GM12892 (cell line): ENCODE measurements around the gene GH2.
"Not testable (repeated sequence)": the region's sequence is repeated elsewhere in the genome, so short reads cannot be mapped to it uniquely, and the experiment has no call there.

Experiments used
- DNase-seq: peaks from one replicate; pipeline ENCODE4 v3.0.0; 2011; ENCODE audit not compliant: insufficient read length
- FAIRE-seq: peaks from 2 replicates; lab custom pipeline; 2011; peaks lifted over from hg19 to GRCh38; lab: Jason Lieb, UNC
- POLR2A ChIP-seq: IDR thresholded peaks from 2 replicates; pipeline ENCODE4 v1.6.1; 2011; ENCODE audit warnings: low read depth, low read length, control low read depth
- POLR2AphosphoS5 ChIP-seq: IDR thresholded peaks from 2 replicates; pipeline ENCODE4 v1.6.1; 2011; ENCODE audit warnings: low read depth, low read length, control low read depth
- TAF1 ChIP-seq: IDR thresholded peaks from 2 replicates; pipeline ENCODE4 v1.6.1; 2011; ENCODE audit warnings: low read depth, mild to moderate bottlenecking, control low read depth, low read length, borderline replicate concordance

Gene GH2

DNA sequence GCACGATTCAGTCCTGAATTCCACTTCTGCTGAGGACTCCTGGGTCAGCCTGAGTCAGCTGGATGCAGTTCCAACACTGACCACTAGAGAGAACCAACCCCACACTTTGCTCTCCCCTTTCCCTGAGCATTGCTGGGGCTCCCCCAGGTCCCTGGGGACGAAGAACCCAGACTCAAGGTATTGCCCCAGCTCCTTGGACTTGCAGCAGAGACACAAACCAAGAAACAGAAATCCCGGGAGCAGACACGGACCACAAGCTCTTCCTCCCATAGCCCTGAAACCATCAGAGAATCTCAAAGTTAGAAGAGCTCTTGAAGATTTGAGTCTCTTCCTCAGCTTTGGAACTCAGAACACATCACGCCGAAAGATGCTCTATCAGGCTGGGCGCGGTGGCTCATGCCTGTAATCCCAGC is 37.6 kb upstream of the GH2 start:
- TF ChIP-seq POLR2A (no peak), POLR2AphosphoS5 (no peak), TAF1 (no peak)
- peak; percentile 67 for FAIRE-seq
- peak; percentile 85 for DNase-seq

DNA sequence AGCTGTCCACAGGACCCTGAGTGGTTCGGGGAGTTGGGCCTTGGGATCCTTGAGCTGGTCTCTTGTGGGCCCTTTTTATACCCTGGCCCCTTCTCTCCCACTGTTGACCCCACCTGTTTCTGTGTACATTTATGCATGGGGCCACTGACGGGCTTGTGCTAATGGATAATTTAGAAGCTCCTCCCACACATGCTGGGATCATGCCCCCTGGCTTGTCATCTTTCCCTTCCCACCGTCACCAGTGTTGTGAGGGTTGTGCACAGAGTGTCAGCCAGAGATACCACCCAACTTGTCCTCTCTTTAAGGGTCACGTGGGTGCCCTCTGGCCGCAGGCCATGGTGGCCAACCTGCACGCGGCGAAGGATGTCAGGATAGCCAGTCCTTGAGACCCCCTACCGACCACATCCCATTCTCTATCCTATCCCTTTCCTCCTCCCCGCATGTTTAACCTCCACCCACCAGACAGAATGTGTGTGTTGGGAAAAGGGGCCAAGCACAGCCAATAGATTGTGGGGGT is 37.1 kb upstream of the GH2 start, which contains the start of gene GH1:
GH1 (minus strand) TSS at position 51 of the 517 bp plus-strand sequence. CDS start 63 bp downstream, outside the sequence.
- DNase-seq, FAIRE-seq: not testable (repeated sequence)

DNA sequence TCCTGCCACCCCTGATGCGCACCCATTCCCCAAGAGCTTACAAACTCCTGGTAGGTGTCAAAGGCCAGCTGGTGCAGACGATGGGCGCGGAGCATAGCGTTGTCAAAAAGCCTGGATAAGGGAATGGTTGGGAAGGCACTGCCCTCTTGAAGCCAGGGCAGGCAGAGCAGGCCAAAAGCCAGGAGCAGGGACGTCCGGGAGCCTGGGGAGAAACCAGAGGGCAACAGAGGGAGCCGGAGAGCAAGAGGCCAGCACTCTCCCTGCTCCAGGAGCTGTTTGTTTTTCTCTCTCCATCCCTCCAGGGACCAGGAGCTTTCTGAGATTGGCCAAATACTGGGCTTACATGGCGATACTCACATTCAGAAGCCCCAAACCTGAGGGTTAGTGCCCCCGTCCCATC is 36.6 kb upstream of the GH2 start:
- TF ChIP-seq POLR2A, result no peak
- TF ChIP-seq TAF1, result no peak
- no peak for TF ChIP-seq POLR2AphosphoS5
- FAIRE-seq (no peak), DNase-seq (no peak)

DNA sequence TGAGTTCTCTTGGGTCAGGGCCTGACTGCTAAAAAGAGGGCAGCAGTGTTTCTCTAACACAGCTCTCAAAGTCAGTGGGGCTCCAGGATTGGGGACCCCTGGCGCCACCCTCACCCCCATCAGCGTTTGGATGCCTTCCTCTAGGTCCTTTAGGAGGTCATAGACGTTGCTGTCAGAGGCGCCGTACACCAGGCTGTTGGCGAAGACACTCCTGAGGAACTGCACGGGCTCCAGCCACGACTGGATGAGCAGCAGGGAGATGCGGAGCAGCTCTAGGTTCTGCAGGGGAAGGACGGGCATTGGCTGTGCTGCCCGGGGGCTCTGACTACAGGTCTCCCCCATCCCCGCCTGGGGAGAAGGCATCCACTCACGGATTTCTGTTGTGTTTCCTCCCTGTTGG is 35.9 kb upstream of the GH2 start:
- TF ChIP-seq POLR2A (no peak), TAF1 (no peak), POLR2AphosphoS5 (no peak)
- FAIRE-seq, result no peak
- DNase-seq, result no peak

DNA sequence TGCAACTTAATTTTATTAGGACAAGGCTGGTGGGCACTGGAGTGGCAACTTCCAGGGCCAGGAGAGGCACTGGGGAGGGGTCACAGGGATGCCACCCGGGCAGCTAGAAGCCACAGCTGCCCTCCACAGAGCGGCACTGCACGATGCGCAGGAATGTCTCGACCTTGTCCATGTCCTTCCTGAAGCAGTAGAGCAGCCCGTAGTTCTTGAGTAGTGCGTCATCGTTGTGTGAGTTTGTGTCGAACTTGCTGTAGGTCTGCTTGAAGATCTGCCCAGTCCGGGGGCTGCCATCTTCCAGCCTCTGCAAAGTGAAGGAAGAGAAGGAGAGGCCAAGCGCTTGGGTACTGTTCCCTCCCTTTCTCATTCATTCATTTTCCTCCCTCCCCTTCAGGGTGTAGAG is 35.5 kb upstream of the GH2 start:
- DNase-seq, result not testable (repeated sequence)

DNA sequence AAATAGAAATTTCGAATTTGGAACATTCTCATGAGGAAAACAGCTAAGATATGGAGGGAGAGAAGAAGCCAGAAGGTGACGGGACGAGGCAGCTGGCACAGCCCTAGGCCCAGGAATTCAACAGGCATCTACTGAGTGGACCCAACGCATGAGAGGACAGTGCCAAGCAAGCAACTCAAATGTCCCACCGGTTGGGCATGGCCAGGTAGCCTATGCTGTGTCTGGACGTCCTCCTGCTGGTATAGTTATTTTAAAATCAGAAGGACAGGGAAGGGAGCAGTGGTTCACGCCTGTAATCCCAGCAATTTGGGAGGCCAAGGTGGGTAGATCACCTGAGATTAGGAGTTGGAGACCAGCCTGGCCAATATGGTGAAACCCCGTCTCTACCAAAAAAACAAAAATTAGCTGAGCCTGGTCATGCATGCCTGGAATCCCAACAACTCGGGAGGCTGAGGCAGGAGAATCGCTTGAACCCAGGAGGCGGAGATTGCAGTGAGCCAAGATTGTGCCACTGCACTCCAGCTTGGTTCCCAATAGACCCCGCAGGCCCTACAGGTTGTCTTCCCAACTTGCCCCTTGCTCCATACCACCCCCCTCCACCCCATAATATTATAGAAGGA is 34.9 kb upstream of the GH2 start:
- no peak for FAIRE-seq
- no peak for DNase-seq
- TF ChIP-seq POLR2A (no peak), TAF1 (no peak), POLR2AphosphoS5 (no peak)

More for the DNA sequence above, 35.5 kb upstream of the GH2 start:
- FAIRE-seq, result not testable (repeated sequence)

DNA sequence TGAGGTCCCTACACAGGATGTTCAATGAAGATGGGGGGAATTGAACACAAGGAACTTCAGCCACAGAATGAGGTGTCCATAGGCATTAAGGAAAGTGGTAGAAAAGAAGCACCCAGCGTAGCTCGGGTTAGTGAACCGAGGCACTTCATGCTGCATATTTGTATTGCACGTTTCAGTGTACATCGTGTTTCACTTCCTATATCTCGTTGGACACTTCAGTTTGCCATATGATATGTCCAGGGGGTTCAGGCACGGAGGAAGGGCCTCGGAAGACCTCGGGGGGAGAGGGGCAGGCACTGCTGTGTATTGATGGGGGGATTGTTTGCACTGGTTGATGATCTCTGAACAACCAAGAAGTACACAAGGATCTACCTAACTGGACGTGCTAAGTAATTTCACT is 34.0 kb upstream of the GH2 start:
- not testable (repeated sequence) for DNase-seq
- peak; percentile 90 for FAIRE-seq

DNA sequence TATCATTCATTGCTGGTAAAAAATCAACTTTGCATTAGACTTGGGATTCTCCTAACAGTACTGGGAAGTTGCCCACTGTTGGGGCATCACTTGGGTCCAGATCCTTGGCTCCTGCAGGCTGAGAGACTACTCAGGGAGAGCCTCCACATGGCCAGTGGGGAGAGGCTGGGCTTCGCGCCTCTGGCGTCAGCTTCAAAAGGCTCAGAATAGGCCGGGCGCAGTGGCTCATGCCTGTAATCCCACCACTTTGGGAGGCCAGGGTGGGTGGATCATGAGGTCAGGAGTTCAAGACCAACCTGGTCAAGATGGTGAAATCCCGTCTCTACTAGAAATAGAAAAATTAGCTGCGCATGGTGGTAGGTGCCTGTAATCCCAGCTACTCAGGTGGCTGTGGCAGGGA is 32.7 kb upstream of the GH2 start:
- TF ChIP-seq TAF1 (no peak), POLR2A (no peak)
- DNase-seq, result no peak

DNA sequence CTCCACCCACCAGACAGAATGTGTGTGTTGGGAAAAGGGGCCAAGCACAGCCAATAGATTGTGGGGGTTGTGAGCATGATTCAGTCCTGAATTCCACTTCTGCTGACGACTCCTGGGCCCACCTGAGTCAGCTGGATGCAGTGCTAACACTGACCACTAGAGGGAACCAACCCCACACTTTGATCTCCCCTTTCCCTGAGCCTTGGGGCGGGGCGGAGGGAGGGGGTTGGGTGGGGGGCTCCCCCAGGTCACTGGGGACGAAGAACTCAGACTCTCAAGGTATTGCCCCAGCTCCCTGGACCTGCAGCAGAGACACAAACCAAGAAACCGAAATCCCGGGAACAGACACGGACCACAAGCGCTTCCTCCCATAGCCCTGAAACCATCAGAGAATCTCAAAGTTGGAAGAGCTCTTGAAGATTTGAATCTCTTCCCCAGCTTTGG is 29.9 kb upstream of the GH2 start:
- FAIRE-seq (peak; percentile 53), DNase-seq (peak; percentile 61)
- no peak for TF ChIP-seq POLR2AphosphoS5
- TF ChIP-seq TAF1, result no peak
- TF ChIP-seq POLR2A, result no peak

More for the DNA sequence above, 32.7 kb upstream of the GH2 start:
- FAIRE-seq, result no peak

DNA sequence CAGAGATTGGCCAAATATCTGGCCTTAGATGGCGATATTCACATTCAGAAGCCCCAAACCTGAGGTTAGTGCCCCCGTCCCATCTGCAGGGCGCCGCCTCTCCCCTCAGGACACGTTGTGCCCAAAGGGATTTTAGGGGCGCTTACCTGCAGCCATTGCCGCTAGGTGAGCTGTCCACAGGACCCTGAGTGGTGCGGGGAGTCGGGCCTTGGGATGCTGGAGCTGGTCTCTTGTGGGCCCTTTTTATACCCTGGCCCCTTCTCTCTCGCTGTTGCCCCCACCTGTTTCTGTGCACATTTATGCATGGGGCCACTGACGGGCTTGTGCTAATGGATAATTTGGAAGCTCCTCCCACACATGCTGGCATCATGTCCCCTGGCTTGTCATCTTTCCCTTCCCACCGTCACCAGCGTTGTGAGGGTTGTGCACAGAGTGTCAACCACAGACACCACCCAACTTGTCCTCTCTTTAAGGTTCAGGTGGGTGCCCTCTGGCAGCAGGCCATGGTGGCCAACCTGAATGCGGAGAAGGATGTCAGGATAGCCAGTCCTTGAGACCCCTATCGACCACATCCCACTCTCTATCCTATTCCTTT is 29.4 kb upstream of the GH2 start, which contains the start of gene CSHL1:
CSHL1 (minus strand) TSS at position 218 of the 595 bp plus-strand sequence; CDS start at position 156, 62 bp downstream.
- no peak for DNase-seq
- TF ChIP-seq TAF1 (no peak), POLR2A (no peak), POLR2AphosphoS5 (no peak)
- FAIRE-seq, result no peak

DNA sequence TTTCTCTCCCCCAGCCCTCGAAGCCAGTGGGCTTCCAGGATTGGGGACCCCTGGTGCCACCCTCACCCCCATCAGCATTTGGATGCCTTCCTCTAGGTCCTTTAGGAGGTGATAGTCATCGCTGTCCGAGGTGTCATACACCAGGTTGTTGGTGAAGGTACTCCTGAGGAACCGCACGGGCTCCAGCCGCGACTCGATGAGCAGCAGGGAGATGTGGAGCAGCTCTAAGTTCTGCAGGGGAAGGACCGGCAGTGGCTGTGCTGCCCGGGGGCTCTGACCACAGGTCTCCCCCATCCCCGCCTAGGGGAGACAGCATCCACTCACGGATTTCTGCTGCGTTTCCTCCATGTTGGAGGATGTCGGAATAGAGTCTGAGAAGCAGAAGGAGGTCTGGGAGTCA is 28.4 kb upstream of the GH2 start:
- TF ChIP-seq POLR2A (no peak), POLR2AphosphoS5 (no peak), TAF1 (no peak)
- DNase-seq, result no peak
- FAIRE-seq, result no peak

DNA sequence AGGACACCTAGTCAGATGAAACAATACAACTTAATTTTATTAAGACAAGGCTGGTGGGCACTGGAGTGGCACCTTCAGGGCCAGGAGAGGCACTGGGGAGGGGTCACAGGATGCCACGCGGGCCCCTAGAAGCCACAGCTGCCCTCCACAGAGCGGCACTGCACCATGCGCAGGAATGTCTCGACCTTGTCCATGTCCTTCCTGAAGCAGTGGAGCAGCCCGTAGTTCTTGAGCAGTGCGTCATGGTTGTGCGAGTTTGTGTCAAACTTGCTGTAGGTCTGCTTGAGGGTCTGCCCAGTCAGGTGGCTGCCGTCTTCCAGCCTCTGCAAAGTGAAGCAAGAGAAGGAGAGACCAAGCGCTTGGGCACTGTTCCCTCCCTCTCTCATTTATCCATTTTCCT is 27.8 kb upstream of the GH2 start:
- not testable (repeated sequence) for FAIRE-seq, DNase-seq

DNA sequence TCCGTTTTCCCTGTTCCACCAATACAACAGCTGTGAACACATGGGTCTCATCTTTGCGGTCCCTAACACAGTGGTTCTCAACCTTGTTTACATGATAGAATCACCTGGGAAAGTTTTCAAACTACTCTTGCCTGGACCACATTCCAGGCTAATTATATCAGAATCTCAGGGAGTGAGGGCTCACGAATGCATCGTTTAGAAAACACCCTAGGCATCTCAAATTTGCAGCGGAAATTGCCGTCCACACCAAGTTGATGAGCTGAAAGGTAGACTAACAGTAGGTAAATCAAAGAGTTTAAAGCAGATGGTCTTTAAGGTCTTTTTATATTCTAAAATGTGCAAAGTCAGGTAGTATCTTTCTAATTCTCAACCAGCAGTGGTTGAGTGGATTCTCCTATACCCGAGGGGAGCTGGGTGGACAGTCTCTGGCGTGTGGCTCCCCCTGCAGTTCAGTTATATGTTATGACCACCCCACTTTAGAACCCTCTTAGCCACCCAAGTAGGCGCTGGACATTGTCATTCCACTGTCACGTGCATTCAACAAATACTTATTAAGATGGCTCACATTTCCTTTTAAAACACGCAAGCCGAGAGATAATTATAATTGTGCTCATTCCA is 25.5 kb upstream of the GH2 start:
- not testable (repeated sequence) for FAIRE-seq, DNase-seq

DNA sequence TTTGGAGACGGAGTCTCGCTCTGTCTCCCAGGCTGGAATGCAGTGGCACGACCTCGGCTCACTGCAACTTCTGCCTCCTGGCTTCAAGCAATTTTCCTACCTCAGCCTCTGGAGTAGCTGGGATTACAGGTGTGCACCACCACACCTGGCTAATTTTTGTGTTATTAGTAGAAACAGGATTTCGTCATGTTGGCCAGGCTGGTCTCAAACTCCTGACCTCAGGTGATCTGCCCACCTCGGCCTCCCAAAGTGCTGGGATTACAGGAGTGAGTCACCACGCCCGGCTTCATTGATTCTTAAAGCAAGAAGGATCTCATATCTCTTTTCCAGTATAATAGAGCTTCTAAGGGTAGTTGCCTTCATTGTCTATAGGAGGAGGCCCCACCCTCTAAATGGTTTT is 23.1 kb upstream of the GH2 start:
- not testable (repeated sequence) for FAIRE-seq, DNase-seq

DNA sequence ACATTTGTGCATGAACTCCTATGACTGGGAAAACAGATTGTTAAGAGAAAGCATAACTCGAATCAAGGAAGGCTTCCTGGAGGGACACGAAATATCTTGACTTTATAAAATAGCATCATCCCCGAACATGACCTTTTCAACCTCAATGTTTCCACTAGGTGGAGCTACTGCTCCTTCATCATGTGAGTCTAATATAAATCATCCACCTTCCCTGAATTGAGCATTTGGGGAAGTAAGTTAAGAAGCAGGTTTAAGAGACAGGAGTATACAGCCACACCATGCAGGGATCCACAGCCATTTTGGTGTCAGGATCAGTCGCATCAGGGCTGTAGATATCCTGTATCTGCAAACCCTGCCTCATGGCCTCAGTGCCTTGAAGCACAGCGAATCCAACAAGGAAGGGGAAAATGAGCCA is 22.1 kb upstream of the GH2 start:
- DNase-seq, FAIRE-seq: not testable (repeated sequence)

DNA sequence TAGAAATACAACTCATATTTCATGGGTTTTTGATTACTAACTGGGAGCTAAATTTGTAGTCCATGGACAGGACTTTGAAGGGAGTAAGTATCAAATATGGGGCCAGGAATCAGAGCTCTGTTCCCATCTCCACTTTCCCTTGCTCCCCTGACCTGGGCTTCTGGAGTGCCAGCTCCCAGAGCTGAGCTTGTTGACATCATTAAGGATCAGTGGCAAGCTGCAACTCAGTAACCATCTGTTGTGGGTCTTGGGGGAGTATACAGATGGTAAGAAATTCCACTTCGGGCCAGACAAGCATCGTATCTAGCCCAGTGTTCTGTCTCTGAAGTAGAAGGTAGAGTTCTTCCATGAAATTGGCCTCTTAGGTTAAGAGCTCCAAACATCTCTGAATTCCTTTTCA is 20.2 kb upstream of the GH2 start:
- not testable (repeated sequence) for DNase-seq, FAIRE-seq

DNA sequence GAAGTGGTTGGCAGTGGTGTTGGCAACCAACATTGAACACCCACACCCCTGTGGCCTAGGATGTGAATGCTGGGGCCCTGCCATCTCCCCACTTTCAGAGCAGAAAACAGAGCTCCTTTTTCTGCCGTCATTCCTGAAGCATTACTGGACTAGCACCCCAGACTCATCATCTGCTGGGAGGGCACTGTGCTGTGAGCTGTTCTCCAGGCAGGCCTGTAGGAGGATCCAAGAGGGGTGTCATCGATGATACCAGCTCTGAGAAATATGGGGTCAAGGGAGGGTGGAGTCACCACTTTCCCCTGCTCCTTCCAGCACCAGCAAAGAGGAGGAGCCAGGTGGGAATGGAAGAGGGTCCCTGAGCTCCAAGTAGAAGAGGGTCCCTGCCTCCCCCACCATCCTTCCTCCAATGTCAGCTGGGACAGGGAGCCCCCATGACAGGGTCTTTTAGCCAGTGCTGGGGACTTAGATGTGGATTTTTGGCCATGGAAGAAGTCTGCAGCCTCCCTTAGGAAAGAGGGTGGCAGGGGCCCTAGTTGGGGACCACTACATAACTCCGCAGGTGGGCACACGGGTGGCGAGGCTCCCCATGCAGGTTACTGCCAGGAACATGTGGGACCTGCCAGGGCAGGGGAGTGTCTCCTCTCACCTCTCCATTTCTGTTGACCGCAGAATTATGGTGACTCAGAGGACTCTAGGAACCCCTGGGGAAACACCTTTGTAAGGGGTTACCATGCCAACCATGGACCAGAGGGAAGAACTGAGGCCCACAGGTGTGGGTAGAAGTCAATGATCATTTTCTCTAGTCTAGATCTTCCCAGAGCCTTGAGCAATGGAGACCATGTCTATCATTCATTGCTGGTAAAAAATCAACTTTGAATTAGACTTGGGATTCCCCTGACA is 17.4 kb upstream of the GH2 start:
- FAIRE-seq, DNase-seq: not testable (repeated sequence)
